ENCODE results near the gene RNF213.

RNF213 gene

GRCh38 chr17:80433916-80434666, 173.4 kb downstream of the RNF213 start:
- no peak for DNase-seq (ENCODE audit: low read depth)

DNA sequence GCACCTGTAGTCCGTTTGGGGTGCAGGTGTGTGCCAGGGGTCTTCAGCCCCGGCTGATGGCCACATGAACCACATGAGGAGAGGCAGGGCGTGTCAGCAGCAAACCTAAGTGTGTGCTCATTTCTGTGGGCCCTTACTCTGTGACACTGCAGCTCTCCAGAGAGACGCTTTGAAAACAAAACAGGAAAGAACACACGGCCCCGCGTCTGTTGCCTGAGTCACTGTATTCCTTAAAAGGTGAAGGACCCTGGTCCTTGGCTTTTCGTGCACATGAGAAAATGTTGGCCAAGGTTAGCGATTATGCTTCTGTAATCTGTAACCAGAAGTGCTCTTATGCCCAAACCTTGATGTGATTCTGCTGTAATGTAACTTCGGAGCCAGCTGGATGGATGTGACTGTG, 176.9 kb downstream of the RNF213 start:
- no peak for DNase-seq (ENCODE audit: low read depth)

- DNase-seq (ENCODE audit: low read depth): no peak
Observed at GRCh38 chr17:80438806-80439205, 178.2 kb downstream of the RNF213 start.

DNA sequence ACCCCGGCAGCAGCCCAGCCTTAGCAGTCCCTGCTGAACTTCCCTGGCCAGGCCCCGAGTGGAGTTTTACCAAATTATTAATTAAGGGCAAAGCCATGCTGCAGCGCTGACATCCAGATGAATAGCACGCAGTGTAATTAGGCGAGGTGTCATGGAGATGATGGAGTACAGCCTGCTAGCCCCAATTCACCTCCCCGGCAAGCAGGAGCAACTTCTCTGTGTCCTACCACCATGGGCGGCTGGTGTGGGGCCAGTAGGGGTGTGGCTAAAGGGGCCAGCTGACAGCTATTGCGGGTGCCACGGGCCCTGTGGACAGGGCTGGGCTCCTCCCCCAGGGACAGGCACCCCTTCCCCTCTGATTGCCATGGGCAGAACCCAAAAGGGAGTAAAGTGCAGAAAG, 178.8 kb downstream of the RNF213 start:
- DNase-seq (ENCODE audit: low read depth): no peak

- no peak for DNase-seq (ENCODE audit: low read depth)
Observed at GRCh38 chr17:80441133-80441578, 180.5 kb downstream of the RNF213 start.

DNA sequence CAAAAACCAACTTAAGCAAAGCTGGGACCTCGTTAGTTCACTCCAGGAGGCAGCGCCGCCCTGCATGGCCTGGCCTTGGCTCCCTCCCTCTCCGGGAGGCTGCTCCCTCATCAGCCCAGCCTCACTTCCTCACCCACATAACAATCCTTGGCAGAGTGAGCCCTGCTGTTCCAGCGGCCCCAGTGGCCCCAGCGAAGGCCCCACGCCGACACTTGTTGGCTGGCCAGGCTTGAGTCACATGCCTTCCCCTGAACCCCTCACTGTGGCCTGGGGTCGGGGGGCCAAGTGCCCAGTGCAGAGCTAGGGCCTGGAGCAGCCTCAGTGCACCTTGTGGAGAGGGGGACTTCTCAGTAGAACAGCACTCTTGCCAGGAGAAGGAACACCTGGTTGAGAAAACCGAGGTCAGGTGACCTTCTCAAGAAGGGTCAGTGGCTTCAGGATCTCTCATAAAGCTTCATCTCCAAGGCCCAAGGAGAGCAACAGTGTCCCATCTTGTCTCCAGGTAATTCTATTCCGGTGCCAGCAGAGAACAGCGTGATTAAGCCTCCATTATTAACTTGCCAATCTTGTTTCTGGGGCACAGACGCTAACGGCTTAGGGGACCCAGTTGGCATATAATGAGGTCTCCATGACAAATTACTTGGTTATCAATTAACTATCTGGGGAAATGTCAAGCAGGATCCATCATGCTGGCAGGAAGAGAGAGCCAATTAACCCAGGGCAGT, 181.1 kb downstream of the RNF213 start:
- DNase-seq (ENCODE audit: low read depth): no peak

- DNase-seq (ENCODE audit: low read depth): no peak
Observed at GRCh38 chr17:80442323-80442659, 181.6 kb downstream of the RNF213 start.

DNA sequence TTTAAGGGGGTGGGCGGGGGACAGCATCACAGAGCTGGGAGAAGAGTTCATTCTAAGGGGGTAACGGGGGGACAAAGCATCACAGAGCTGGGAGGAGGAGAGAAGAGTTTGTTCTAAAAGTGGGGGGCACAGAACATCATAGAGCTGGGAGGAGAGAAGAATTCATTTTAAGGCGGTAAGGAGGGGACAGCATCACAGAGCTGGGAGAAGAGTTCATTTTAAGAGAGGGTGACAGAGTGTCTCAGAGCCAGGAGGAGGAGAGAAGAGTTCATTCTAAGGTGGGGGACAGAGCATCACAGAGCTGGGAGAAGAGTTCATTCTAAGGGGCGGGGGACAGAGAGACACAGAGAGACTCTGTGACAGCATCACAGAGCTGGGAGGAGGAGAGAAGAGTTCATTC, 182.1 kb downstream of the RNF213 start:
- DNase-seq (ENCODE audit: low read depth): no peak

DNA sequence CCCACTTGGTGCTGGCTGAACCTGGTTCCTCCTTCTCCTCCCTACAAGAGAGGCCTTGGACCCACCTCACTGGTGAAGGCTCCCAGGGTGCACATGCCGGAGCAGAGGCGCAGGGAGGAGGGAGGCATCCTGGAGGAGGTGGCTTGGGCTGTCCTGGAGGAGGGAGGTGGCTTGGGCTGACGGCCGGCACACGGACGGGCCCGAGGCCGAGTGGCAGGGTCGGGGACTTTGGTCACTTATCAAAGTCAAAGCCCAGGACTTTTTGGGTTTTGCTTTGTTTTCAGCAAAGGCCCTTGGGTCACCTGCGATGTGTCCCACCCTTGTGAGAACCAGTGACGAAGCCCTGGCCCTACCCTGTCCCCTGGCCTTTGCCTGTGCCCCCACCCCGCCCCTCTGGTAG, 182.8 kb downstream of the RNF213 start:
- DNase-seq (ENCODE audit: low read depth): no peak

- no peak for DNase-seq (ENCODE audit: low read depth)
Observed at GRCh38 chr17:80443916-80444643, 183.4 kb downstream of the RNF213 start.

DNA sequence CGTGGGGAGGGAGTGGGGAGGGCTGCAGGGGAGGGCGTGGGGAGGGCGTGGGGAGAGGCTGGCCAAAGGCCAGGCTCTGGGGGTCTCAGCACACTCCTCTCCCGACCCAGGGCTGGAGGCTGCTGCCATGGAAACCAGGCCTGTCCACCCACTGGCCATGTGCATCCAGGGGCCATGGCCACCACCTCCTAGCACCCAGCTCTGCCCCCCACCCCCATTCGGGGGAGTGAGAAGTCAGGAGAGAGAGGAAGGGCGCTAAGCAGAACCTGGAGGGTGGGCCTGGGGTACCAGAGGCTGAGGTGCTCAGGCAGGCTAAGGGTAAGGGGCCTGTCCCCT, 184.0 kb downstream of the RNF213 start:
- DNase-seq (ENCODE audit: low read depth): no peak

GRCh38 chr17:80445007-80445725, 184.5 kb downstream of the RNF213 start:
- no peak for DNase-seq (ENCODE audit: low read depth)

GRCh38 chr17:80445726-80446110, 185.1 kb downstream of the RNF213 start:
- no peak for DNase-seq (ENCODE audit: low read depth)

GRCh38 chr17:80446645-80447405, 186.2 kb downstream of the RNF213 start:
- no peak for DNase-seq (ENCODE audit: low read depth)

GRCh38 chr17:80447790-80448189, 187.1 kb downstream of the RNF213 start:
- no peak for DNase-seq (ENCODE audit: low read depth)
